Activated naive CD8-positive, alpha-beta T cell treated with anti-CD3 and anti-CD28 coated beads, Interleukin-2, amount 10 ng/mL, durations not matched to agents 7 days and 5 days (primary cell): ENCODE results near the gene MRPL34. TPM values are rescaled to one million over a fixed set of nuclear protein-coding genes. Genes with fewer than 3 reads are reported as not detected.
A peak's percentile ranks its signal among the peaks of the same experiment; 100 is the strongest.

ENCODE experiments used
- ATAC-seq: fragments of 150-1000 bp; cut with Tn5 transposase; one replicate; pipeline ENCODE4 v1.10.0; 2021; ENCODE audit warnings: low read depth, moderate library complexity
- POLR2A ChIA-PET: fragments of 350-600 bp; sonication (Branson Sonifier 250); formaldehyde crosslinking; loops from one replicate; lab custom pipeline; 2021; ENCODE audit warnings: antibody characterized with exemption; lab: Charles Lee
- DNase-seq: peaks from one replicate; pipeline ENCODE4 v3.0.0; 2021
- H3K27ac Mint-ChIP-seq: one replicate; pipeline ENCODE4 v1.8.0; 2022; ENCODE audit warnings: mild to moderate bottlenecking, mixed read lengths
- H3K27me3 Mint-ChIP-seq: one replicate; pipeline ENCODE4 v1.8.0; 2022; ENCODE audit warnings: mild to moderate bottlenecking, moderate library complexity, mixed read lengths
- H3K36me3 Mint-ChIP-seq: one replicate; pipeline ENCODE4 v1.8.0; 2021; ENCODE audit warnings: mild to moderate bottlenecking, mixed read lengths
- H3K4me1 Mint-ChIP-seq: one replicate; pipeline ENCODE4 v1.8.0; 2021; ENCODE audit warnings: mixed read lengths
- H3K4me3 Mint-ChIP-seq: one replicate; pipeline ENCODE4 v1.8.0; 2022; ENCODE audit warnings: mild to moderate bottlenecking, moderate library complexity, mixed read lengths
- H3K9me3 Mint-ChIP-seq: one replicate; pipeline ENCODE4 v1.8.0; 2021; ENCODE audit warnings: mixed read lengths
- total RNA-seq, 2 experiments: library from RNA; stranded (reverse); gene quantifications; one replicate each; pipeline ENCODE4 v1.2.3, GENCODE V29; 2021

MRPL34 gene
- total RNA-seq, 2 experiments from 2014 or later: 88.0 to 92.8 TPM

DNA sequence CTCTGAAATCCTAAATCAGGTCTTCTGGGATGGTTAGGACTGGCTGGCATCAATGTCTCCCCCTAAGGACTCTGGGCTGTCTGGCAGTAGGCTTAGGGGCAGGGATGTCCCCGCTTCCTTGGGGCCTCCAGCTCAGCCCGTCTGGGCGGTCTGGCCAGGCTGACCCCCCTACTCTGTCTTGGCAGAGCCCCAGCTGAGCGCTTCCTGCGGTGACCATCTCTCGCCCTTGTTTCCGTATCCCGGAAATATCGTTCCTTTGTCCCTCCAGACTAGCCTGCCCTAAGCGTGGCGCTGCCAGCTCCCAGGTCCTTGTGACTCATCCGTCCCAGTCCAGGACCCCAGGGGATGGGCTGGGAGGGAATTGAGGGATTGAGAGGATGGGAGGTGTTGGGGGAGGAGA lies 43.0 kb downstream of the MRPL34 start:
- H3K4me3 Mint-ChIP-seq: peak overlapping the region; percentile 39
- POLR2A ChIA-PET: interaction anchor here (0.6 to 0.7 kb wide), 2 partner anchors 11 to 42 kb away, joined by 3 read pairs; no protein-coding TSS in a partner anchor
- H3K27me3 Mint-ChIP-seq: peaks cover 32% of the 10 kb centered on the region
- H3K4me1 Mint-ChIP-seq: peaks cover 28% of the 10 kb centered on the region
- no peaks in the 10 kb centered on the region for H3K9me3 Mint-ChIP-seq
- DNase-seq (no peak), ATAC-seq (no peak)
- H3K36me3 Mint-ChIP-seq: no peaks in the 10 kb centered on the region
- H3K27ac Mint-ChIP-seq: no peak overlapping the region

DNA sequence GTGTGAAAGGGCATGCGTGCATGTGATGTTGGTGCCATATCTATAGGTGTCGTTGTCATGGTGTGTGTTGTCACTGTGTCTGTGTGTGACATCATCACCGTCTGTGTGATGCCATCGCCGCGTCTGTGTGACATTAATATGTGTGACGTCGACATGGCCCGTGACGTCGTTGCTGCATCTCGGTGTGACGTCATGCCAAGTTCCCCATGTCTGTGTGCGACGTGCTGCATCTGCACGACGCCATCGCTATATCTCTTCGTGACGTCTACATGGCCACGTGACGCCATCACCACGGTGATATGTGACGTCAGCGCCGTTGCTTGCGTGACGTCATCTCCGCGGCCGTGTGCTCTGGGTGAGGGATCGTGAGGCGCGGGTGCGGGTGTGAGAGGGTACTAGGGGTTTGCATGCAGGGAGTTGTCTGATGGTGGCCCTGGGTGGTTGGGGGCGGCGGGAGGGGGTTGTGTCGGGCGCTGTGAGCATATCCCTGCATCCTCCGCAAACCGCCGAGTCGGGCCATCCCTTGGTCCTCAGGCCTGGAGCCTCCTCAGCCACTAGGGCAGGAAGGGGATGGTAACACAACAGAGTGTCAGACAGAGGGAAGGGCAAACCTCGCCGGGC lies 46.3 kb downstream of the MRPL34 start:
- POLR2A ChIA-PET: no interaction called here
- ATAC-seq: no peak
- peaks cover 32% of the 10 kb centered on the region for H3K27me3 Mint-ChIP-seq

DNA sequence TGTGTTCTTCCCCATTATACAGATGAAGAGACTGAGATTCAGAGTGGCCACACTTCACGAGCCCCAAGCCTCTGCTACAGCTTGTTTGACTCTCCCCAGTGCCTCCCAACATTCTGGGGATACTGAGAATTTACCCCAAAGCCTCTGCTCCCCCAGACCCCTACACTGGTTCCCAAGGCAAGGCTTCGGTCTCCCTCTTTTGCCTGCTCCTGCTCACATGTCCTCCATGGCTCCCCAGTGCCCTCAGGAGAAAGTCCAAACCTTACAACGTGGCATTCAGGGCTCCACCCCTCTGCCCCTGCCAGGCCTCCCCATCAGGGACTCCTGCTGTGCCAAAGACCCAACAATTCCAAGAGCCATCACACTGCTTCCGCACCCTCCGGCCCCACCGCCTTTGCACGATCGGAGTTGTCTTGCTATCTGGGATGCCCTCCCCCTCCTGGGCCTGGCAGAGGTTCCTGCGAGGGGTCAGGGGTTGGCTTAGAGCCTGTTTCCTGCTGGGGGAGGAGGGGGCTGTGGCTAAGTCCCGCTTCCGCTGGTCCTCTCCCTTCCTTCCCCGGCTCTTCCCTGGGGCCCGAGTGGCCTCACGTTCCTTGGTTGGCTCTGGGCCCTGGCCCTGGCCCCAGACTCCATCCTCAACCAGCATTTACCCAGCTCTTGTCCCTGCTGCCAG lies 47.1 kb downstream of the MRPL34 start:
- Mint-ChIP-seq H3K4me1 (peaks cover 16% of the 10 kb centered on the region), H3K36me3 (no peaks in the 10 kb centered on the region), H3K9me3 (no peaks in the 10 kb centered on the region), H3K27me3 (peaks cover 32% of the 10 kb centered on the region), H3K4me3 (no peak overlapping the region), H3K27ac (no peak overlapping the region)
- ATAC-seq (no peak), DNase-seq (no peak)
- POLR2A ChIA-PET: no interaction called here

More for the DNA sequence above, 46.3 kb downstream of the MRPL34 start:
- Mint-ChIP-seq H3K4me3 (peak overlapping the region; percentile 39), H3K4me1 (peaks cover 19% of the 10 kb centered on the region), H3K27ac (peak overlapping the region; percentile 42), H3K9me3 (no peaks in the 10 kb centered on the region), H3K36me3 (no peaks in the 10 kb centered on the region)
- DNase-seq: no peak

DNA sequence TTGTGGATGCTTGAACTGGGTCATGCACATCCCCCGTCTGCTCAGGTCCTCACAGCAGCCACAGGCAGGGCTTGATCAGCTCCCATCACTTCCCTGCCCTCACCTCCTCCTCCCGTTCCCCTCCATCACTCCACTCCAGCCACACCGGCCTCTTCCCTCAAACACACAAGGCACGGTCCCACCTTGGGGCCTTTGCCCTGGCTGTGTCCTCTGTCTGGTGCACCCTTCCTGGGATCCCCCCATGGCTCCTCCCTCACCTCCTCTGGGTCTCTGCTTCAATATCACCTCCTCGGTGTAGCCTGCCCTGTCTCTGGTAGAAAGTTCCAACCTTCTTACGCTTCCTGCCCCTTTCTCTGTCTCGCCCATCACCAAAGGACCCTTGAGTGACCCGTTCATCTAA lies 47.7 kb downstream of the MRPL34 start:
- H3K4me3 Mint-ChIP-seq: no peak overlapping the region
- H3K27me3 Mint-ChIP-seq: peaks cover 29% of the 10 kb centered on the region
- peaks cover 16% of the 10 kb centered on the region for H3K4me1 Mint-ChIP-seq
- no peak overlapping the region for H3K27ac Mint-ChIP-seq
- H3K9me3 Mint-ChIP-seq: no peaks in the 10 kb centered on the region
- DNase-seq (no peak), ATAC-seq (no peak)
- POLR2A ChIA-PET: no interaction called here
- H3K36me3 Mint-ChIP-seq: no peaks in the 10 kb centered on the region

Other genes starting within 250 kb of the MRPL34 start
- 10 to 100 TPM; 50.7 to 51.7 TPM for gene HAUS8, start 230.4 kb upstream of the MRPL34 start, total RNA-seq
- gene MYO9B, start 230.1 kb upstream of the MRPL34 start, total RNA-seq: 100 to 1,000 TPM; 275 to 285 TPM
- gene USE1, start 90.5 kb upstream of the MRPL34 start, total RNA-seq: 10 to 100 TPM; 30.1 to 31.8 TPM
- 10 to 100 TPM; 31.8 to 39.0 TPM for gene OCEL1, start 79.6 kb upstream of the MRPL34 start, total RNA-seq
- gene NR2F6, start 60.0 kb upstream of the MRPL34 start, total RNA-seq: 1 to 10 TPM; 2.3 to 3.0 TPM
- gene USHBP1, start 41.1 kb upstream of the MRPL34 start, total RNA-seq: not detected
- 100 to 1,000 TPM; 104 to 112 TPM for gene BABAM1, start 38.4 kb upstream of the MRPL34 start, total RNA-seq
- 1 to 10 TPM; 5.7 to 5.8 TPM for gene ANKLE1, start 24.0 kb upstream of the MRPL34 start, total RNA-seq
- gene ABHD8, start 2.4 kb upstream of the MRPL34 start, total RNA-seq: 10 to 100 TPM; 12.4 to 12.9 TPM
- gene DDA1, start 3.7 kb downstream of the MRPL34 start, total RNA-seq: 10 to 100 TPM; 44.1 to 46.7 TPM
- gene ANO8, start 29.0 kb downstream of the MRPL34 start, total RNA-seq: 10 to 100 TPM; 19.5 to 23.1 TPM
- 10 to 100 TPM; 41.8 to 46.7 TPM for gene GTPBP3, start 31.7 kb downstream of the MRPL34 start, total RNA-seq
- gene PLVAP, start 71.5 kb downstream of the MRPL34 start, total RNA-seq: under 1 TPM in 1 of 2 experiments, not detected in 1; 0.68 TPM
- 1 to 10 TPM; 4.7 to 5.4 TPM for gene CCDC194, start 88.3 kb downstream of the MRPL34 start, total RNA-seq
- gene BST2, start 99.8 kb downstream of the MRPL34 start, total RNA-seq: 100 to 1,000 TPM; 197 to 201 TPM
- 10 to 100 TPM; 34.1 to 40.3 TPM for gene MVB12A, start 114.2 kb downstream of the MRPL34 start, total RNA-seq
- gene TMEM221, start 142.8 kb downstream of the MRPL34 start, total RNA-seq: not detected
- not detected for gene NXNL1, start 155.1 kb downstream of the MRPL34 start, total RNA-seq
- 1 to 10 TPM; 8.4 to 9.8 TPM for gene SLC27A1, start 164.7 kb downstream of the MRPL34 start, total RNA-seq
- gene PGLS, start 205.8 kb downstream of the MRPL34 start, total RNA-seq: 10 to 100 TPM; 85.4 to 90.3 TPM
- 10 to 100 TPM; 63.3 to 68.4 TPM for gene COLGALT1, start 249.8 kb downstream of the MRPL34 start, total RNA-seq